ENCODE results near the gene EFEMP2. TPM values are rescaled to one million over a fixed set of nuclear protein-coding genes. Genes with fewer than 3 reads are reported as not detected.
"Not testable (repeated sequence)": the region's sequence is repeated elsewhere in the genome, so short reads cannot be mapped to it uniquely, and the experiment has no call there.

EFEMP2 gene
- polyA plus RNA-seq, 3 donors = 111 to 137 (median 118) TPM

DNA sequence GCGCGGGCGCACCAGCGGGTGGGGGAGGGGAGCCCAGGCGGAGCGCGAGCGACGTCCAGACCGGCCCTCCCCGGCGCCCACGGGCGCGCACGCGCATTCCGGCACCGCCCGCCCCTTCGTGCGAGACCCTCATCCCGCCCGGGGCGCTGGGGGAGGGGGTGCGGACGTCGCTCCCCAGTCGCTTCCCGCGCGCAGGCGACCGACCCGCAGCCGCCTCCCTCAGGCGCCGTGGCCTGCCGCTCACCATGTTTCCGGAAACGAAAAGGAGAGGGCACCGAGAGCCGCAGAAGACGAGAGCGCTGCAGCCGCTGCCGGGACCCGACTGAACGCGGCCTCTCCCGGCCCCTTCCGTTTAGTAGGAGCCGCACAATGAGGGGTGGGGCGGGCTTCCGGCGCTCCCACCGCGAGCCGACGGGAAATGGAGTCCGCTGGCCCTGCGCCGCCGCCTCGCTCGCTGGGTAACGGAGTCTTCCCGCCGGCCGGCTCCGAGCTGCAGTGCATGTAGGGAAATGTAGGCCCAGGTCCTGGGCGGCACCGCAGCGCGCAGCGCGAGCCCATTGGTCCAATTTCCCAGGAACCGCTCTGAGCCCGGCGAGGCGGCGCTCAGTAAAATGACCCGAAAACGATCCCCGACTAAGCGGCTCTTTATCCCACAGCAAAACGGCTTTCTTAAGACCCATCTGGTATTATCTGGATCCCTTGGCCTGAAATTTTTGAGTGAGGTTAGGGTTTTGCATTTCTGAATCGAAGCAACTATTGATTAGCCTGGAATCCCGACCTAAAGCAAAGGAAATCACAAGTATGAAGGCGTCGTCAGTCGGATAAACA, 14.5 kb downstream of the EFEMP2 start, which contains the start of gene CFL1:
Gene CFL1 (minus strand): TSS at position 328 of the 828 bp plus-strand sequence. CDS start 81 bp downstream, at position 247.
- peak; percentile 97 for DNase-seq

GRCh38 chr11:65857500-65857852, 15.1 kb downstream of the EFEMP2 start:
- no peak for DNase-seq

DNA sequence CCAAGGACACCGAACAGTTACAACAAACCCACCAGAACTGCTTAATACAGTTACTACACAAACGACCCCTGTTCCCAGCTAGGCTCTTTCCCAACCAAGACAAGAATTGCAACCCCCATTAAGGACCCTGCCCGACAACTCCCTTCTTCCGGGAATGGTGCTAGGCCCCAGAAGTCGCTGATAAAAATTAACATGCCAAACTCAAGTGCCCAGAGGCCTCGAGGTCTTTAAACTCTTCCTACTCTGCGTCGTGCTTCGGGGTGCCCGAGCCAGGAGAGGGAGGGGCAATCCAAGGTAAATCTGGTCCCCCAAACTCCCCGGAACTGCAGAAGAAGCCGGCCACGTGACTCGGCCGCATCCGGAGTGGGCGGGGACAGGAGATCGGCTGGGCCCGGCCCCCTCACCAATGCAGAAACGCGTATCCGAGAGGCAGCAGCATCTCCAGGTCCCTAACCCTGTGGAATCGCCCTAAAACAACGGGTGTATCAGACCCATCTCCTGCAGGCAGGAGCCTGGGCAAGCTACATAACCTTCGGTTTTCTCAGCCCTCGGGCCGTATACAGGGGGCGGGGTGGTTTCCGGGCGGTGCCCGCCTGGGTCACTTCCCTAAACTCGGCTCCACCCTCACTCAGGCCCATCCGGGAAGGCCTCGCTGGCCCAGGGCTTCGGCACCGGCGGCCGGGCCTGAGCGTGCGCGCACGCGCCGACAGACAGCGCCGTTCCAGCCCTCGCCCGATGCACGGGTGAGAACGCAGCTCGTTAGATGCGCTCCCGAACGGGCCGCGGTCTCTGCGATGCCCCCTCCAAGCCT, 15.7 kb downstream of the EFEMP2 start:
- peak; percentile 45 for DNase-seq

DNA sequence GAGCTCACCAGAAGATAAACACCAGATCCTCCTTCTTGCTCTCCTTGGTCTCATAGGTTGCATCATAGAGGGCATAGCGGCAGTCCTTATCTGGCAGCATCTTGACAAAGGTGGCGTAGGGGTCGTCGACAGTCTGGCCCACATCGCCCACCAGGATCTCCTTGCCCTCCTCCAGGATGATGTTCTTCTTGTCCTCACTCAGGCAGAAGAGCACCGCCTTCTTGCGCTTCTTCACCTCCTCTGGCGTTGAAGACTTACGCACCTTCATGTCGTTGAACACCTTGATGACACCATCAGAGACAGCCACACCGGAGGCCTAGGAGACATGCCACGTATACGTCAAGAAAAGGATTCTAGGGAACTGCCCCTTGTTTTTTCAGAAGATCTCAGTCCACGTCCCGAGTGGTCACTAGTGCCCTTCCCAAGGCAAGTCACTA, 16.7 kb downstream of the EFEMP2 start:
- no peak for DNase-seq

DNA sequence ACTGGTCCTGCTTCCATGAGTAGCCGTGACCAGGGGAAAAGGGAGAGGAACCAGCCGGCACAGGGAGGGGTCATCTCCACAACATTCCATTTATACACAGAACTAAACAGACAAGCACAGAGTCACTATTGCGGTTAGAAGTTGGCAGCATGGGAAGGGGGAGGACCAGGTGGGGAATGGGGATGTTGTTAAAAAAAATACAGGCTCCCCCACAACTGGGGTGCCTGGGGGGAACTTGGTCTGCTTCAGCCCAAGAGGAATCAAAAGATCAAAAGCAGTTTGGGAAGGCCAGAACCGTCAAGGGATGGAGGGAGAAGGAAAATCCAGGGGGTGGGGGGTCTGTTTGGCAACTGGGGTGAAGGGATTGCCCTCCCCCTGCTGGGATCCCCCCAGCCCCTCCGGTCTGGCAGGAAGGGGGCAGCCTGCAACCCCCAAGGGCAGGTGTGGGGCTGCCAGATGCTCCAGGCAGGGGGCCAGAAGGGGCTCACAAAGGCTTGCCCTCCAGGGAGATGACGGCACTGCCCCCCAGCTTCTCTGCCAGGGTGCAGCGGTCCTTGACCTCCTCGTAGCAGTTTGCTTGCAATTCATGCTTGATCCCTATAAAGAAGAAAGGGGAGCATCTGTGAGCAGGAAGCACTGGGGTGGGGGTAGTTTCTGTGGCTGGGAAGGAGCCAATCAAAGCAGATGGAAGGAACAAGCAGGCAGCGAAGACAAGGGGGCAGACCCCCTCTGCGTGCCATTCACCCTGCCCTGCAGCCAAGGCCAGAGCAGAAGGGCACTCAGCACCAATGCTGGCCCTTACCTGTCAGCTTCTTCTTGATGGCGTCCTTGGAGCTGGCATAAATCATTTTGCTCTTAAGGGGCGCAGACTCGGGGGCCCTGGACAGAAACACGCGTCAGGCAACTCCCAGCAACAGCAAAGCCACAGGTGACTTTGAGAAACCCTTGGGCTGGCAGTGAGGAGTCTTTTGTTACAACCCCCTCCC, 17.5 kb downstream of the EFEMP2 start:
- DNase-seq = no peak

DNA sequence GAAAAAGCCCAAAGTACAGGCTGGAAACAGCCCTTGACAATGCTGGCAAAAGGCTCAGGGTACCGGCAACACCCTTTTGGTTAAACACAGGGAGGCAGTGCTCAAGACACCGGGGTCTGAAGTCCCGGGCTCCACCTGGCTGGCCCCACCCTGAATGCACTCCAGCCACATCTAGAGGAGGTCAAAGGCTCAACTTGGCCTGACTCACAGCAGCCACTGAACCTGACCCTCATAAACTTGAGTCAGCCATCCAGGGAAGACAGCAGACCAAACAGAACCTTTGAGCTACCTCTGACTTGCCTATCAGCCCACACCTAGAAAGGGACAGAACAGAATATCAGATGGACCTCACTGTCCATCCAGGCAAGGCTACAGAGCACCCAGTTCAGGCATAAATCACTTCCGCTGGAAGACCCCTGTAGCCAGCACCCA, 18.4 kb downstream of the EFEMP2 start:
- DNase-seq = no peak

GRCh38 chr11:65853246-65853979, 19.2 kb downstream of the EFEMP2 start:
- no peak for DNase-seq

- DNase-seq = no peak
Observed at GRCh38 chr11:65852508-65853245, 19.9 kb downstream of the EFEMP2 start.

- DNase-seq = no peak
Observed at GRCh38 chr11:65851811-65852507, 20.6 kb downstream of the EFEMP2 start.

GRCh38 chr11:65851083-65851579, 21.5 kb downstream of the EFEMP2 start:
- no peak for DNase-seq

DNA sequence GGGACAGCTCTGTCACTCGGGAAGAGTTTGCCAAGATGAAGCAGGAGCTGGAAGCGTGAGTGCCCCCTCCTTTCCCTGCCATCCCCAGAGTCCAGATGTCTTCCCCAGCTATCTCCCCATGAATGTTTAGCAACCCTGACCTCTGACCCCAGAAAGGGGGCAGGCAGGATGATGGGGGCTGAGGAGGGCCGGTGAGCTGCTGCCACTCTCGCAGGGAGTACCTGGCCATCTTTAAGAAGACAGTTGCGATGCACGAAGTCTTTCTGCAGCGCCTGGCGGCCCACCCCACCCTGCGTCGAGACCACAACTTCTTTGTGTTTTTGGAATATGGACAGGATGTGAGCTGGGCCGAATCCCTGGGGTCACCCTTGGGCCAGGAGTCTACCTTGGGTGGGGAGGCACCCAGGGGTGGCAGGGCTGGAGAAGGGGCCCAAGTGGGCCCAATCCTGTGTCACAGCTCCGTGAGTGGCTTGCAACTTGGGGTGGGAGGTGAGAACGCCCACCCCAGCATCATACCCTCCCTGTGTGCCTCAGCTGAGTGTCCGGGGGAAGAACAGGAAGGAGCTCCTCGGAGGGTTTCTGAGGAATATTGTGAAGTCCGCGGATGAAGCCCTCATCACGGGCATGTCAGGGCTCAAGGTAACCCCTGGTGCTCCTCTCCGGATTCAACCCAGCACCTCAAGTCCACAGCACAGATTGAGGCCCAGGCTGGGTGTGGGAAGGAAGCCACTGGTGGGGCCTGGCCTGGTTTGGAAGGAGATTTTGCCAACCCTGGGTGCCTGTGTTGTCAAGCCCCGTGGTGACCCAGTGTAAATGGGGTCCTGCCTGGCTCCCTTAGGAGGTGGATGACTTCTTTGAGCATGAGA, 22.1 kb downstream of the EFEMP2 start:
- no peak for DNase-seq

DNA sequence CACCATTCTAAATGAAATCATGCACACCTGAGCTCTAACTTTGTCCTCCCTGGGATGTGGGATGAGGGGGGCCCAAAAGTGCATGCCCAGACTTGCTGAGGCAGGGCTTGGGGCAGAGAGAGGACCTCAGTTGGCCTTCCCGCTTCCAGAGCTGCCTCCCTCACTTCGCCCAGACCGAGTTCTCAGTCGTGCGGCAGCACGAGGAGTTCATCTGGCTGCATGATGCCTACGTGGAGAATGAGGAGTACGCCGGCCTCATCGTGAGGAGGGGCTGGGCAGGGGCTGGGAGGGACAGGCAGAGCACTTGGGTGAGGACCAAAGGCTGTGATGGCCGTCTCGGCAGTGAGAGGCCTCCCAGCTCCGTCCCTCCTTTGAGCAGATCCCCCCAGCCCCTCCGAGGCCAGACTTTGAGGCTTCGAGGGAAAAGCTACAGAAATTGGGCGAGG, 22.8 kb downstream of the EFEMP2 start:
- DNase-seq = no peak

DNA sequence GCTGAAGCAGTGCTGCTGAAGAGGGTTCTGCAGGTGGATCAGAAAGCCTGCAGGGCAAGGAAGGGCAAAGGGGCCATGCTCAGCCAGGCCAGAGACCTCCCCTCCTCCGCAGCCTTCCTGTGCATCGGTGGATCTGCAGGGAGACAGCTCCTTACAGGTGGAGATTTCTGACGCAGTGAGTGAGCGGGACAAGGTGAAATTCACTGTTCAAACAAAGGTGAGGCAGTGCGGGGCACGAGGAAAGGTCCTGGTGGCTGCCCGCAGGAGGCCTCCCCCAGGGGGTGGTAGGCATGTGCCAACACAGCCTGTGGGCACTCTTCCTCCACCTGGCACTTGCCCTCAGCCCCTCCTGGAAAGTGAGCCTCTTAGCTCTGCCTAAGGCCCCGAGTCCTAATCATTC, 23.2 kb downstream of the EFEMP2 start:
- no peak for DNase-seq

GRCh38 chr11:65848693-65849092, 23.9 kb downstream of the EFEMP2 start:
- DNase-seq = not testable (repeated sequence)

GRCh38 chr11:65847746-65848145, 24.9 kb downstream of the EFEMP2 start:
- no peak for DNase-seq

DNA sequence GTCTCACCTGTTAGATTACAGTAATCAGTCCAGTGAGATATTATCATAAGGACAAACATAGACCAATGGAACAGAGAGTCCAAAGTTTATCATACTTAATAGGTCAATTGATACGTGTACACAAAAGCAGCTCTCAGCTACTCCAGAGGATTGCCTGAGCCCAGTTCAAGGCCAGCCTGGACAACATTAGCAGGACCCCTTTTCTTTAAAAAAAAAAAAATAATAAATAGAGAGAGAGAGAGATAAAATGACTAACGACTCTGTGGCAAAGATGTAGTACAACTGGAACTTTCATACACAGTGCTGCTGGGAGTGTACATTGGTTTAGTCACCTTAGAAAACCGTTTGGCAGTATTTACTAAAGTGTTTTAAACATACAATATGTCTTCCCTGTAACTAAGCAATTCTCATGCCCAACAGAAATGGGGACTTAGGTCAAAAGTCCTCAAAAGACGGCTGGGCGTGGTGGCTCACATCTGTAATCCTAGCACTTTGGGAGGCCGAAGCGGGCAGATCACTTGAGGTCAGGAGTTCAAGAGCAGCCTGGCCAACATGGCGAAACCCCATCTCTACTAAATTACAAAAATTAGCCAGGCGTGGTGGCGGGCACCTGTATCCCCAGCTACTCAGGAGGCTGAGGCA, 28.2 kb downstream of the EFEMP2 start:
- no peak for DNase-seq

GRCh38 chr11:65843811-65844210, 28.8 kb downstream of the EFEMP2 start:
- no peak for DNase-seq

DNA sequence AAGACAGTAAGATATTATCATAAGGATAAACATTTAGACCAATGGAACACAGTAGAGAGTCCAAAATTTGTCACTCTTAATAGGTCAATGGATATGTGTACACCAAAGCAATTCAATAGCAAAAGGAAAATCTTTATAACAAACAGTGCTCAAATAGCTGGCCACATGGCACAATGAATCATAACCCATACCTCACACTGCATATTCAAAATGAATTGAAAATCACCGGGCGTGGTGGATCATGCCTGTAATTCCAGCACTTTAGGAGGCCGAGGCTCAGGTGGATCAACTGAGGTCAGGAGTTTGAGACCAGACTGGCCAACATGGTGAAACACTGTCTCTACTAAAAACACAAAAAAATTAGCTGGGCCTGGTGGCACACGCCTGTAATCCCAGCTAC, 30.5 kb downstream of the EFEMP2 start:
- DNase-seq = no peak

Data from renal pelvis (tissue), 4 donors.